GM18519 (cell line): ENCODE measurements around the gene LMTK2.

Experiments
- ATAC-seq: cut with Tn5 transposase; IDR thresholded peaks from one replicate; pipeline ENCODE4 v1.9.1; 2021; ENCODE audit warnings: mild to moderate bottlenecking, moderate library complexity; ENCODE audit not compliant: unreplicated experiment, low FRiP score

LMTK2 gene

GRCh38 chr7:98252425-98253054, 145.9 kb downstream of the LMTK2 start:
- no peak for ATAC-seq

DNA sequence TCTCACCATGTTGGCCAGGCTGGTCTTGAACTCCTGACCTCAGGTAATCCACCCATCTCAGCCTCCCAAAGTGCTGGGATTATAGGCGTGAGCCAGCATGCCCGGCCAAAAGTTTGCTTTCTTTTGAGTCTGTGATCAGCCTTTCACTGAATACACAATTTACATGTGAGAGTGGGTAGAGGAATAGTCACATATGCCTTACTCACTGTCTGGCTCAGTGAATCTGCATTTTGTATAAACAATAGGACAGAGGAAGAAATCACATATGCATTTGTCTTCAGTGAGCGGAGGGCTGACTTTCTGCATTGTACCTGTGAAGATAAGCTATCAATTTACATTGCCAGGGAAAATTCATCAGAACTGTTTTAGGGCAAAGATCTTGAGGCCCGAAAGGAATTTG, 147.9 kb downstream of the LMTK2 start:
- no peak for ATAC-seq

DNA sequence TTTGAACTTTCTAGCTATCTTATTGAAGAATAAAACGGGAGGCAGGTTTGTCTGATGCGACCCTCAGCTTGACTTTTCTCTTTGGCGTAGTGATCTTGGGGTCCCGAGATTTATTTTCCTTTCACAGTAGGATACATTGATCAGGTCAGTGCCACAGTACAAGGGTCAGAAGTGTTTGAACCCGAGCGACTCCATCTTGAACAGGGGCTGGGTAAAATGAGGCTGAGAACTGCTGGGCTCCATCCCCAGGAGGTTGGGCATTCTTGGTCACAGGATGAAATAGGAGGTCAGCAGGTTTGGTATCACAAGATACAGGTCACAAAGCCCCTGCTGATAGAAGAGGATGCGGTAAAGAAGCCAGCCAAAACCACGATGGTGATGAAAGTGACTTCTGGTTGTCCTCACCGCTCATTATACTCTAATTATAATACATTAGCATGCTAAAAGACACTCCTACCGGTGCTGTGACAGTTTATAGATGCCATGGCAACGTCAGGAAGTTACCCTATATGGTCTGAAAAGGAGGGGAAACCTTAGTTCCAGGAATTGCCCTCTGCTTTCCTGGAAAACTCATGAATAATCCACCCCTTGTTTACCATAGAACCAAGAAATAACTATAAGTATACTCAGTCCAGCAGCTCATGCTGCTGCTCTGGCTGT, 148.4 kb downstream of the LMTK2 start:
- ATAC-seq, result no peak

DNA sequence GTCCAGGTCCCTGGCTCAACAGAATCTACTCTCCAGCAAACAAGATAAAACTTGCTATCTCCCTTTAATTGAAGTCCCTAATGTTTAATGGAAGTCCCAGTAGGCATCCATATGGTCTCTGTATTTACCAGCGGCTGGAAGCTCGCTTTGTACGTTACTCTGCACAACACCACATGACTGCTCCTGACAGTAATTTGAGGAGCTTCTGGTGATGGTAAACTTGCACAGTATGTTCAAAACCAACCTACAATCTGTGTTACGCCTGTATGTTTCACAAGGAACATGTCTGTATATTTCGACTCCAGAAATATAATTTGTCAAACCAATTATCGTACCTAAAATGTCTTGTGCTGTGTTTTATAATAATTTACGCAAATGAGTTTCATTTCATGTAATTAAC, 149.8 kb downstream of the LMTK2 start:
- no peak for ATAC-seq

- ATAC-seq, result no peak
Observed at GRCh38 chr7:98257701-98258100, 151.0 kb downstream of the LMTK2 start.
